IPS-15b (cell line): ENCODE measurements around the gene CHCHD10.

ENCODE experiments used
- H3K27me3 ChIP-seq: one replicate; pipeline ENCODE4 v1.6.1; 2013; ENCODE audit warnings: low read length; ENCODE audit not compliant: control insufficient read depth, insufficient read depth
- H3K36me3 ChIP-seq: one replicate; pipeline ENCODE4 v1.6.1; 2013; ENCODE audit warnings: low read length; ENCODE audit not compliant: control insufficient read depth, insufficient read depth
- H3K4me1 ChIP-seq: one replicate; pipeline ENCODE4 v1.6.1; 2013; ENCODE audit warnings: mild to moderate bottlenecking, low read length; ENCODE audit not compliant: control insufficient read depth, insufficient read depth
- H3K4me3 ChIP-seq: one replicate; pipeline ENCODE4 v1.5.1; 2013; ENCODE audit warnings: low read depth, low read length
- H3K9ac ChIP-seq: one replicate; pipeline ENCODE4 v1.6.1; 2013; ENCODE audit warnings: low read depth, mild to moderate bottlenecking, low read length
- H3K9me3 ChIP-seq: one replicate; pipeline ENCODE4 v1.6.1; 2013; ENCODE audit warnings: mild to moderate bottlenecking, low read length; ENCODE audit not compliant: control insufficient read depth, insufficient read depth

Gene CHCHD10

GRCh38 chr22:23786261-23786710 is 18.5 kb upstream of the CHCHD10 start:
- Histone ChIP-seq H3K4me1 (peaks cover 7% of the 10 kb centered on the region), H3K9ac (peak overlapping the region; percentile 62), H3K27me3 (no peaks in the 10 kb centered on the region), H3K36me3 (peaks cover 4% of the 10 kb centered on the region), H3K9me3 (no peaks in the 10 kb centered on the region), H3K4me3 (peak overlapping the region; percentile 54)

GRCh38 chr22:23784215-23784732 is 16.5 kb upstream of the CHCHD10 start:
- Histone ChIP-seq H3K9me3 (no peaks in the 10 kb centered on the region), H3K36me3 (peaks cover 3% of the 10 kb centered on the region), H3K27me3 (no peaks in the 10 kb centered on the region), H3K4me3 (no peak overlapping the region), H3K4me1 (peaks cover 2% of the 10 kb centered on the region), H3K9ac (no peak overlapping the region)

GRCh38 chr22:23783265-23784150 is 15.7 kb upstream of the CHCHD10 start:
- no peaks in the 10 kb centered on the region for H3K9me3 ChIP-seq
- H3K4me1 ChIP-seq = no peaks in the 10 kb centered on the region
- H3K27me3 ChIP-seq = no peaks in the 10 kb centered on the region
- H3K36me3 ChIP-seq = peaks cover 3% of the 10 kb centered on the region
- H3K9ac ChIP-seq = no peak overlapping the region
- no peak overlapping the region for H3K4me3 ChIP-seq

GRCh38 chr22:23782703-23783102 is 14.9 kb upstream of the CHCHD10 start:
- Histone ChIP-seq H3K27me3 (no peaks in the 10 kb centered on the region), H3K36me3 (peaks cover 3% of the 10 kb centered on the region), H3K9ac (no peak overlapping the region), H3K4me1 (no peaks in the 10 kb centered on the region), H3K4me3 (no peak overlapping the region), H3K9me3 (no peaks in the 10 kb centered on the region)

- Histone ChIP-seq H3K27me3 (no peaks in the 10 kb centered on the region), H3K9ac (no peak overlapping the region), H3K9me3 (no peaks in the 10 kb centered on the region), H3K4me3 (no peak overlapping the region), H3K4me1 (no peaks in the 10 kb centered on the region), H3K36me3 (peaks cover 3% of the 10 kb centered on the region)
These were observed 14.5 kb upstream of the CHCHD10 start for GRCh38 chr22:23782252-23782651.

GRCh38 chr22:23781511-23782183 is 13.9 kb upstream of the CHCHD10 start:
- H3K27me3 ChIP-seq = no peaks in the 10 kb centered on the region
- no peaks in the 10 kb centered on the region for H3K4me1 ChIP-seq
- H3K9ac ChIP-seq = no peak overlapping the region
- H3K36me3 ChIP-seq = peaks cover 3% of the 10 kb centered on the region
- H3K4me3 ChIP-seq = no peak overlapping the region
- no peaks in the 10 kb centered on the region for H3K9me3 ChIP-seq

- Histone ChIP-seq H3K4me3 (no peak overlapping the region), H3K36me3 (peaks cover 3% of the 10 kb centered on the region), H3K9ac (no peak overlapping the region), H3K9me3 (no peaks in the 10 kb centered on the region), H3K27me3 (no peaks in the 10 kb centered on the region), H3K4me1 (no peaks in the 10 kb centered on the region)
These were observed 13.3 kb upstream of the CHCHD10 start for GRCh38 chr22:23781065-23781464.

GRCh38 chr22:23780146-23780748 is 12.5 kb upstream of the CHCHD10 start:
- Histone ChIP-seq H3K9ac (no peak overlapping the region), H3K36me3 (peaks cover 3% of the 10 kb centered on the region), H3K27me3 (peaks cover 2% of the 10 kb centered on the region), H3K9me3 (no peaks in the 10 kb centered on the region), H3K4me1 (no peaks in the 10 kb centered on the region), H3K4me3 (no peak overlapping the region)

GRCh38 chr22:23779731-23780130 is 12.0 kb upstream of the CHCHD10 start:
- Histone ChIP-seq H3K27me3 (peaks cover 7% of the 10 kb centered on the region), H3K9me3 (no peaks in the 10 kb centered on the region), H3K4me3 (no peak overlapping the region), H3K9ac (no peak overlapping the region), H3K4me1 (no peaks in the 10 kb centered on the region), H3K36me3 (peaks cover 3% of the 10 kb centered on the region)

GRCh38 chr22:23779083-23779482 is 11.3 kb upstream of the CHCHD10 start:
- Histone ChIP-seq H3K36me3 (peaks cover 3% of the 10 kb centered on the region), H3K9me3 (no peaks in the 10 kb centered on the region)

GRCh38 chr22:23778577-23778900 is 10.8 kb upstream of the CHCHD10 start:
- H3K4me1 ChIP-seq = no peaks in the 10 kb centered on the region
- H3K4me3 ChIP-seq = no peak overlapping the region
- peaks cover 3% of the 10 kb centered on the region for H3K36me3 ChIP-seq
- H3K9me3 ChIP-seq = no peaks in the 10 kb centered on the region
- H3K27me3 ChIP-seq = peaks cover 18% of the 10 kb centered on the region
- H3K9ac ChIP-seq = no peak overlapping the region

More at GRCh38 chr22:23779083-23779482, 11.3 kb upstream of the CHCHD10 start:
- H3K27me3 ChIP-seq = peaks cover 13% of the 10 kb centered on the region
- no peak overlapping the region for H3K4me3 ChIP-seq
- no peak overlapping the region for H3K9ac ChIP-seq
- no peaks in the 10 kb centered on the region for H3K4me1 ChIP-seq
